ENCODE results near the gene P2RX5.

P2RX5 gene

GRCh38 chr17:3690094-3690715, 5.8 kb downstream of the P2RX5 start:
- H3K4me3 ChIP-seq (replicated peaks; ENCODE audit: low read depth, low read length), result no peak overlapping the region
- no peak for TF ChIP-seq CTCF (IDR thresholded peaks at IDR 0.05; ENCODE audit: low read depth, low read length, missing control alignments)
- no peak for DNase-seq (ENCODE audit: extremely low read depth, low read depth)

- TF ChIP-seq CTCF (IDR thresholded peaks at IDR 0.05; ENCODE audit: low read depth, low read length, missing control alignments), result no peak
- H3K4me3 ChIP-seq (replicated peaks; ENCODE audit: low read depth, low read length), result no peak overlapping the region
- no peak for DNase-seq (ENCODE audit: extremely low read depth, low read depth)
These were observed 6.5 kb downstream of the P2RX5 start for GRCh38 chr17:3689262-3690093.

GRCh38 chr17:3688852-3689261, 7.1 kb downstream of the P2RX5 start:
- DNase-seq (ENCODE audit: extremely low read depth, low read depth), result no peak

GRCh38 chr17:3688027-3688553, 7.9 kb downstream of the P2RX5 start:
- DNase-seq (ENCODE audit: extremely low read depth, low read depth), result no peak
- H3K4me3 ChIP-seq (replicated peaks; ENCODE audit: low read depth, low read length), result no peak overlapping the region
- no peak for TF ChIP-seq CTCF (IDR thresholded peaks at IDR 0.05; ENCODE audit: low read depth, low read length, missing control alignments)

More at GRCh38 chr17:3688852-3689261, 7.1 kb downstream of the P2RX5 start:
- H3K4me3 ChIP-seq (replicated peaks; ENCODE audit: low read depth, low read length), result no peak overlapping the region
- TF ChIP-seq CTCF (IDR thresholded peaks at IDR 0.05; ENCODE audit: low read depth, low read length, missing control alignments), result no peak

GRCh38 chr17:3685174-3685573, 10.8 kb downstream of the P2RX5 start:
- TF ChIP-seq CTCF (IDR thresholded peaks at IDR 0.05; ENCODE audit: low read depth, low read length, missing control alignments), result no peak
- DNase-seq (ENCODE audit: extremely low read depth, low read depth), result no peak
- H3K4me3 ChIP-seq (replicated peaks; ENCODE audit: low read depth, low read length), result no peak overlapping the region

- no peak for DNase-seq (ENCODE audit: extremely low read depth, low read depth)
- TF ChIP-seq CTCF (IDR thresholded peaks at IDR 0.05; ENCODE audit: low read depth, low read length, missing control alignments), result peak; percentile 97
- no peak overlapping the region for H3K4me3 ChIP-seq (replicated peaks; ENCODE audit: low read depth, low read length)
These were observed 12.9 kb downstream of the P2RX5 start for GRCh38 chr17:3683054-3683511.
